NCI-H446 (cell line): Measurements from ENCODE around the gene NUP93.
"Not testable (repeated sequence)": the region's sequence is repeated elsewhere in the genome, so short reads cannot be mapped to it uniquely, and the experiment has no call there.

Experiments
- DNase-seq, 2 experiments: peaks; one replicate each; lab custom pipeline; 2025; lab: John Stamatoyannopoulos, UW

NUP93 gene

GRCh38 chr16:56709443-56710040, 20.4 kb upstream of the NUP93 start:
- no peak for DNase-seq

DNA sequence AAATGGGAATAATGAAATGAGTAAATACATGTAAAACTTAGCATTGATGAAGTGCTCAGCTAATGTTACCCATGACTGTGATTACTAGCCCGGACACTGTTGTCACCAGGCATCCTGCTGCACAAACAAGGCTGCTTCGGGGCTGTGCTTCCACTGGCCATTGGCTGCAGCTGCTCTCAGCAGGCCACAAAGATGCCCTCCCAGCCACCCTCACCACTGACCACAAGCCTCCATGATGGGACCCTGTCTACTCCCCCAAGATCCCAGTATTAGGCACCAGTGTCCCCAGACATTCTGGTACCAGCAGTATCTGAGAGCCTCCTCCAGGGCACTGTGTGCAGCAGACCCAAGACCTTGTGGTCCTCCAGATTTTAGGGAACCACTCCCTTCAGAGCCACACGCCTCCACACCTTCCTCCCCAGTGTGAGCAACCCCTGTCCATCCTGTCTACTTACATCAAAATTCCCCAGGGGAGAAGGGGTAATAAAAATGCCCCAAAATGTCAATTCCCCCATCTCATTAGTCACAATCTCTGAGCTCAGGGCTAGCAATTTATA, 19.7 kb upstream of the NUP93 start:
- no peak for DNase-seq

GRCh38 chr16:56711862-56712261, 18.1 kb upstream of the NUP93 start:
- DNase-seq: no peak

DNA sequence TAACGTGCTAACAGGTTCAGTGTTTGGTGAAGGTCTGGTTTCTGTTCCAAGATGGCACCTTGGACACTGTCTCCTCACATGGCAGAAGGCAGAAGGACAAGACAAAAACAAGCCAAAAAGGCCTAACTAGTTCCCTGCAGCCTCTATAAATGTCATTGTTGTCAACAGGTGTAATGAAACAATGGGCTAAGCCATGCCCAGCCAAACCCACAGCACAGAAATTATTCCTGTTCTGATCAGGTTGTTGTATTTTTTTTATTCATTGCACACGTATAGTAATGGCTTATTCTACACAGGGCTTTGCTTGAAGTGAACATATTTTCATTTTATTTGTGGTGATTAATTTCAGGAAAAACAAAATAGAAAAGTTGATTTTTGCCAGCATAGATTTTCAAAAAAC, 16.1 kb upstream of the NUP93 start:
- no peak for DNase-seq

- DNase-seq: no peak
Observed at GRCh38 chr16:56715126-56715525, 14.8 kb upstream of the NUP93 start.

GRCh38 chr16:56716761-56717160, 13.2 kb upstream of the NUP93 start:
- DNase-seq: no peak

- not testable (repeated sequence) for DNase-seq
Observed at GRCh38 chr16:56717532-56717931, 12.4 kb upstream of the NUP93 start.

DNA sequence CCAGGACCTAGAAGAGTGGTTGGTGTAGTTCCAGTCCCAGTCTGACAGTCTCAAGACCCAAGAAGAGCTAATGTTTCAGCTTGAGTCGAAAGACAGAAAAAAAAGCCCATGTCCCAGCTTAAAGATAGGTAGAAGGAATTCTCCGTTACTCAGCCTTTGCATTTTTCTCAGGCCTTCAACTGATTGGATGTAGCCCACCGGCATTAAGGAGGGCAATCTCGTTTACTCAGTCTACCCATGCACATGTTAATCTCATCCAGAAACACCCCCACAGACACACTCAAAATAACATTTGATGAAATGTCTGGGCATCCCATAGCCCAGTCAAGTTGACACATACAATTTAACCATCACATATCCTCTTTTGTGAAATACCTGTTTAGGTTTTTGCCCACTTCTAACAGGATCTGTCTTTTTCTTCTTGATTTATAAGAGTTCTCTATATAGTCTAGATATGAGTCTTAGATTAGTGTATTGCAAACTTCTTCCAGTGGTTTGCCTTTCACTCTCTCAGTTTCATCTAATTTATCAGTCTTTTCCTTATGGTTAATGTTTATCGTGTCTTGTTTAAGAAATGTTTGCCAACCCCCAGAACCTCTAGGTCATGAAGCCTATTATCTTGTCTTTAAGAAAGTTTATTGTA, 7.6 kb upstream of the NUP93 start:
- DNase-seq: no peak

GRCh38 chr16:56724191-56724590, 5.7 kb upstream of the NUP93 start:
- DNase-seq: no peak

GRCh38 chr16:56726283-56726682, 3.6 kb upstream of the NUP93 start:
- DNase-seq: no peak

GRCh38 chr16:56726926-56727325, 3.0 kb upstream of the NUP93 start:
- no peak for DNase-seq

- no peak for DNase-seq
Observed at GRCh38 chr16:56728027-56728426, 1.9 kb upstream of the NUP93 start.

GRCh38 chr16:56728980-56729734, 772 bp upstream of the NUP93 start:
- no peak for DNase-seq

DNA sequence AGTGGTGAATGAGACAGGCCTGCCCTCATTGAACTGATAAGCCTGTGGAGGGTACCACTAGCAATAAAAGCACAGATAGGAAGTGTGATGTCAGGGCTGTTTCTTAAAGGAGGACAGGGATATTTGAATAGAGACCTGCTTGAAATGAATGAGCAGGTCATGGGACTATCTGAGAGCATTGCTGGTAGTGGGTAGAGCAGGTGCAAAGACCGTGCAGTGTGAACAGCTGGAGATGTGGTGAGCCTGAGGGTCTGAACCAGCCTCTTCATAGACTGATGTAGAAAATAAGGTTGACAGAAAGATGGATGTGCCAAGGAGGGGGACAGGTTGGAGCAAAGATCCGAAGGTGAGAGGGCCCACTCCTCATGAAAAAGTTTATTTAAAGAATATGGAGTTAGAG, 2.4 kb downstream of the NUP93 start:
- DNase-seq: no peak

GRCh38 chr16:56732832-56733231, 2.9 kb downstream of the NUP93 start:
- no peak for DNase-seq

DNA sequence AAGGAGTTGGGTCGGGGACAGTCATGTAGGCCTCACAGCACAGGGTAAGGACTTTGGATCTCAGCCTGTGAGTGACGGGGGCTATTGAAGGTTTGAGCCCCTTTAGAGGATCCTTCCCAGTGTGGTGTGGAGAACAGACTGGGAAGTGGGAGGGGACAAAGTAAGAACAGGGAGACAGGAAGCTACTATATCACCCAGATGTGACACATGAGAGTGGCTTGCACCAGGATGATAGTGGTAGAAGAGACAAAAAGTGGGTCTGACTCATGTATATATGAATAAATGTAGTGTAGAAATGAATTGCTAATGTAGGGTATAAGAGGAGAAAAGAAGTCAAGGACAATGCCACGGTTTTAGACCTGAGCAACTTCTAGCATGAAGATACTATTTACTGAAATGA, 4.5 kb downstream of the NUP93 start:
- no peak for DNase-seq

- DNase-seq: no peak
Observed at GRCh38 chr16:56736476-56736875, 6.5 kb downstream of the NUP93 start.

- DNase-seq: no peak
Observed at GRCh38 chr16:56737539-56737938, 7.6 kb downstream of the NUP93 start.

GRCh38 chr16:56738221-56738620, 8.3 kb downstream of the NUP93 start:
- no peak for DNase-seq

- DNase-seq: not testable (repeated sequence)
Observed at GRCh38 chr16:56739378-56739777, 9.4 kb downstream of the NUP93 start.

DNA sequence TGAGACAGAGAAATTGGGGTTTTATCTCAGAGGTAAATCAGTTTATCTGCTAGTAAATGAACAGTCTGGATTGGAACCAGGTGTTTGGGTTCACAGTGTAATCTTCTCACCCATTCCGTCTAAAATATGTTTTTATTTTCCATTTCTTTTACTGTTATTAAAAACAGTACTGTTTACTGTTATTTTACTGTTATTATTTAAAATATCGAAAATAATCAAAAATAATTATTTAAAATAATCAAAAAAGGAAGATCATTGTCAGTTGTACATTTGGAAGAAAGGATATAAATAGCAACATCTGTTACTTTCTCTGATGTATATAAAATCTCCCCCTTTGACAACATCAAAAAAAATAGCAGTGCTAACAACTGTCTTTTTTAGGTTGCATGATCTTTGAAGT, 11.5 kb downstream of the NUP93 start:
- no peak for DNase-seq

- no peak for DNase-seq
Observed at GRCh38 chr16:56742030-56742984, 12.4 kb downstream of the NUP93 start.
